Panc1 (cell line): Measurements from ENCODE around the gene WDR35. TPM values are rescaled to one million over a fixed set of nuclear protein-coding genes. Genes with fewer than 3 reads are reported as not detected.

Source experiments
- ATAC-seq: fragments of 200-7000 bp; cut with Tn5 transposase; 2 replicates; pipeline ENCODE4 v1.9.1; 2020; ENCODE audit warnings: mild to moderate bottlenecking, moderate library complexity
- BruUV-seq: library from RNA; stranded (reverse); fragments of 400-500 nt; replicated peaks from 2 replicates; lab custom pipeline; 2021; lab: Mats Ljungman, UMichigan
- CTCF ChIA-PET: fragments of 300-600 bp; sonication (Branson Sonifier 250); formaldehyde crosslinking; loops from one replicate; lab custom pipeline; 2022; ENCODE audit warnings: antibody characterized with exemption; lab: Charles Lee
- POLR2A ChIA-PET: fragments of 300-600 bp; sonication (Branson Sonifier 250); formaldehyde crosslinking; loops from one replicate; lab custom pipeline; 2022; ENCODE audit warnings: antibody characterized with exemption; lab: Charles Lee
- DNase-seq: peaks from one replicate; pipeline ENCODE4 v3.0.0-alpha.2; 2010; ENCODE audit warnings: low read depth, low spot score
- H3K27ac ChIP-seq: 2 replicates; pipeline ENCODE4 v1.5.1; 2011; ENCODE audit warnings: mild to moderate bottlenecking, low read length, inconsistent platforms
- H3K27me3 ChIP-seq: fragments of 200-500 bp; sonication (Bioruptor generic); 2 replicates; pipeline ENCODE4 v1.6.0; 2014; ENCODE audit warnings: low read length, inconsistent platforms; ENCODE audit not compliant: control insufficient read depth, insufficient read depth
- H3K36me3 ChIP-seq: fragments of 200-500 bp; sonication (Bioruptor generic); 2 replicates; pipeline ENCODE4 v1.5.1; 2014; ENCODE audit warnings: inconsistent platforms, mild to moderate bottlenecking, low read length, moderate library complexity; ENCODE audit not compliant: control insufficient read depth, insufficient read depth
- H3K4me1 ChIP-seq: 2 replicates; pipeline ENCODE4 v1.5.1; 2011; ENCODE audit warnings: inconsistent platforms, mild to moderate bottlenecking, low read length, moderate library complexity; ENCODE audit not compliant: control insufficient read depth, insufficient read depth
- H3K4me3 ChIP-seq, 2 experiments: 2 replicates each; pipeline ENCODE4 v1.5.1; 2011 to 2012; ENCODE audit warnings: low read depth in 2 of 2, low read length in 2 of 2, mild to moderate bottlenecking in 2 of 2, inconsistent platforms in 1 of 2, moderate library complexity in 1 of 2
- H3K9me3 ChIP-seq: fragments of 200-500 bp; sonication (Bioruptor generic); 2 replicates; pipeline ENCODE4 v1.5.1; 2014; ENCODE audit warnings: low read depth, mild to moderate bottlenecking, inconsistent platforms, low read length, moderate library complexity; ENCODE audit not compliant: control insufficient read depth, insufficient read depth
- POLR2AphosphoS5 ChIP-seq: IDR thresholded peaks from 2 replicates; pipeline ENCODE4 v1.6.1; 2012; ENCODE audit warnings: mild to moderate bottlenecking, low read depth, low read length, moderate library complexity
- REST ChIP-seq, 2 experiments: IDR thresholded peaks; 2 replicates each; pipeline ENCODE4 v1.6.1; 2011 to 2012; ENCODE audit warnings: low read depth in 2 of 2, control low read depth in 1 of 2, low read length in 1 of 2, mild to moderate bottlenecking in 1 of 2, moderate library complexity in 1 of 2; ENCODE audit not compliant: insufficient read depth in 1 of 2
- SIN3A ChIP-seq: IDR thresholded peaks from 2 replicates; pipeline ENCODE4 v1.6.1; 2012; ENCODE audit warnings: low read depth, mild to moderate bottlenecking, low read length, moderate library complexity, borderline replicate concordance; ENCODE audit not compliant: insufficient read depth
- TCF7L2 ChIP-seq: IDR thresholded peaks from 2 replicates; pipeline ENCODE4 v1.6.1; 2011; ENCODE audit warnings: mild to moderate bottlenecking, low read depth, low read length, inconsistent platforms
- in situ Hi-C: cut with HindIII; loops from 2 replicates; pipeline ENCODE4 v1.10.0; 2016; ENCODE audit warnings: low sequenced_read_pairs, low pct_unique_long_range_greater_than_20kb
- intact Hi-C: fragments of 100-400 bp; cut with micrococcal nuclease; formaldehyde crosslinking; loops from one replicate; pipeline ENCODE4 v1.10.0; 2022; ENCODE audit not compliant: unreplicated experiment
- total RNA-seq: library from RNA; stranded (reverse); gene quantifications from one replicate; pipeline ENCODE4 v1.2.1, GENCODE V29; 2021; ENCODE audit not compliant: unreplicated experiment
- TF ChIP-seq, protein P1 (sequence below): fragments of 450-650 bp; IDR thresholded peaks from 2 replicates; pipeline ENCODE4 v1.5.1; 2017; ENCODE audit warnings: mild to moderate bottlenecking

Gene WDR35
- total RNA-seq, 1 experiment from 2014 or later = 13.8 TPM

GRCh38 chr2:20019747-20020146, 29.8 kb upstream of the WDR35 start:
- in situ Hi-C loops (no loop called here), intact Hi-C loops (no loop called here)
- no TSS peak for BruUV-seq
- TF ChIP-seq POLR2AphosphoS5 (no peak), SIN3A (no peak), TCF7L2 (no peak), REST (IDR thresholded peaks at IDR 0.05; ENCODE audit: insufficient read depth in 1 of 2, low read depth in 2 of 2, low read length in 1 of 2) (no peak)
- TF ChIP-seq, protein P1, sequence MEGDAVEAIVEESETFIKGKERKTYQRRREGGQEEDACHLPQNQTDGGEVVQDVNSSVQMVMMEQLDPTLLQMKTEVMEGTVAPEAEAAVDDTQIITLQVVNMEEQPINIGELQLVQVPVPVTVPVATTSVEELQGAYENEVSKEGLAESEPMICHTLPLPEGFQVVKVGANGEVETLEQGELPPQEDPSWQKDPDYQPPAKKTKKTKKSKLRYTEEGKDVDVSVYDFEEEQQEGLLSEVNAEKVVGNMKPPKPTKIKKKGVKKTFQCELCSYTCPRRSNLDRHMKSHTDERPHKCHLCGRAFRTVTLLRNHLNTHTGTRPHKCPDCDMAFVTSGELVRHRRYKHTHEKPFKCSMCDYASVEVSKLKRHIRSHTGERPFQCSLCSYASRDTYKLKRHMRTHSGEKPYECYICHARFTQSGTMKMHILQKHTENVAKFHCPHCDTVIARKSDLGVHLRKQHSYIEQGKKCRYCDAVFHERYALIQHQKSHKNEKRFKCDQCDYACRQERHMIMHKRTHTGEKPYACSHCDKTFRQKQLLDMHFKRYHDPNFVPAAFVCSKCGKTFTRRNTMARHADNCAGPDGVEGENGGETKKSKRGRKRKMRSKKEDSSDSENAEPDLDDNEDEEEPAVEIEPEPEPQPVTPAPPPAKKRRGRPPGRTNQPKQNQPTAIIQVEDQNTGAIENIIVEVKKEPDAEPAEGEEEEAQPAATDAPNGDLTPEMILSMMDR = no peak
- no peak overlapping the region for H3K27ac ChIP-seq
- no peaks in the 10 kb centered on the region for H3K27me3 ChIP-seq
- CTCF ChIA-PET = no interaction called here
- ATAC-seq (no peak), DNase-seq (no peak)
- no peaks in the 10 kb centered on the region for H3K4me1 ChIP-seq
- H3K9me3 ChIP-seq = no peaks in the 10 kb centered on the region
- POLR2A ChIA-PET = no interaction called here
- H3K4me3 ChIP-seq = no peak overlapping the region
- H3K36me3 ChIP-seq = no peaks in the 10 kb centered on the region

DNA sequence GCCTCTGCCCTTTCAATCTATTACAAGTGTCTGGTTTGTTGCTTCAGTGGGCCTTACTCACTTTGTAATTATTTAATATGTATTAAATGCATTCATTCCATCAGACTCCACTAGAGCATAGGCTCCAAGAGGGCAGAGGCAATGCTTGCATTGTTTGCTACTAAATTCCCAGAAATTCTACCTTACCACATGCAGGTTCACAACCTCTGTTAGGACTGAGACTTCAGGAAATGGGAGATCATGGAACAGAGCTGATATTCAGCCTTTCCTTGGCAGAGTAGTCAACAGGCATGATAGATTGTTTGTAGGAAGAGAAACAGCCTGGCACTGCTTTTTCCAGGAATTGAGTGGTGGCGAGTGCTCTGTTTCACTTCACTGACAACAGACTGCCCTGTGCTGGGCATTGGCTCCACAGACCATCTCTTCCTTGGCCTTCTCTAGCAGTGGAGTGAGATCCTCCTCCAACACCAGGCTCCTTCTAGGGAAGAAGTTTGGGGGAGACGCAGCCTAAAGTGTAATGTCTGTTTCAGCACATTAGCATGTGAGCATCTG, 28.8 kb upstream of the WDR35 start:
- Histone ChIP-seq H3K9me3 (no peaks in the 10 kb centered on the region), H3K36me3 (no peaks in the 10 kb centered on the region), H3K27me3 (no peaks in the 10 kb centered on the region), H3K27ac (no peak overlapping the region), H3K4me1 (no peaks in the 10 kb centered on the region), H3K4me3 (no peak overlapping the region)
- no peak for TF ChIP-seq TCF7L2
- TF ChIP-seq, protein P1 = no peak
- no peak for TF ChIP-seq SIN3A
- no peak for TF ChIP-seq REST (IDR thresholded peaks at IDR 0.05; ENCODE audit: insufficient read depth in 1 of 2, low read depth in 2 of 2, low read length in 1 of 2)
- TF ChIP-seq POLR2AphosphoS5 = no peak
- POLR2A ChIA-PET = no interaction called here
- DNase-seq (no peak), ATAC-seq (no peak)
- CTCF ChIA-PET = interaction anchor here (0.6 kb wide), 1 partner anchor 76 kb away, joined by 3 read pairs; no protein-coding TSS in a partner anchor
- BruUV-seq = no TSS peak
- intact Hi-C loops (no loop called here), in situ Hi-C loops (no loop called here)
